NCI-H748 (cell line): Measurements from ENCODE around the gene RAMP1.

ENCODE experiments used
- DNase-seq: peaks from one replicate; lab custom pipeline; 2025; ENCODE audit not compliant: unreplicated experiment; lab: John Stamatoyannopoulos, UW

RAMP1 gene

DNA sequence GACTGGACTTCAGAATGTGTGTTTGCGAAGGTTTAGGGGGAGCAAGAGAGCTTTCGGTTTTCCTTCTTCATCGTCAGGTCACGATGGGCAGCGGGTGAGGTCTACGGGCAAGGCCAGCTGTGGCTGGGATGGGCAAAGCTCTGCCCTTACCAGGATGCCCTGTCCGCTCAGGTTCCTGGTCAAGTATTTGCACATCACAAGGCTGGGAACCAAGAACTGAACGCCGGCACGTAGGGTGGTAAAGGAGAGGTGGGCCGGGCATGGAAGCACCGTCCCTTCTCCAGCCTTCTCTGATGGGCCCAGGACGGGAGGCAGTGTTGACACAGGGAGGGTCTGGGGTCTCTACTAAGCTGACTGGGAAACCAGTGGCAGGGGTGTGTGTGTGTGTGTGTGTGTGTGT, 56.9 kb downstream of the RAMP1 start:
- DNase-seq = no peak

DNA sequence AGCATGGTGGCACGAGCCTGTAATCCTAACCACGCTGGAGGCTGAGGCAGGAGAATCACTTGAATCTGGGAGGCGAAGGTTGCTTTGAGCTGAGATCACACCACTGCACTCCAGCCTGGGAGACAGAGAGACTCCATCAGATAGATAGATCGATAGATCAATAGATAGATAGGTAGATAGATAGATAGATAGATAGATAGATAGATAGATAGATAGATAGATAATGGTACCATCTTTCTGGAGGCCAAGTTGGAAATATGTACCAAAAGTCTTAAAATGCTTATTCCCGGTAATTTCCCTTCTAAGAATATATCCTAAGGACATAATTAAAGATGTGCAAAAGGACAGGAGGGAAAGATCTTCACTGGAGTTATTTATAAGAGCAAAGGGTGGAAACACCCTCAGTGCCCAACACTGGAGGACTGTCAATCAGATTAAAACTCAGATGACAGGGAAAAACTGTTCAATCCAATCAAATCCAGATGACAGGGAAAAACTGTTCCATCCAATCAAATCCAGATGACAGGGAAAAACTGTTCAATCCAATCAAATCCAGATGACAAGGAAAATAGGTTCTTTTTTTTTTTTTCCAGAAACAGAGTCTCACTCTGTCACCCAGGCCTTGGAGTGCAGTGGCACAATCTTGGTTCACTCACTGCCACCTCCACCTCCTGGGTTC, 58.4 kb downstream of the RAMP1 start:
- no peak for DNase-seq

DNA sequence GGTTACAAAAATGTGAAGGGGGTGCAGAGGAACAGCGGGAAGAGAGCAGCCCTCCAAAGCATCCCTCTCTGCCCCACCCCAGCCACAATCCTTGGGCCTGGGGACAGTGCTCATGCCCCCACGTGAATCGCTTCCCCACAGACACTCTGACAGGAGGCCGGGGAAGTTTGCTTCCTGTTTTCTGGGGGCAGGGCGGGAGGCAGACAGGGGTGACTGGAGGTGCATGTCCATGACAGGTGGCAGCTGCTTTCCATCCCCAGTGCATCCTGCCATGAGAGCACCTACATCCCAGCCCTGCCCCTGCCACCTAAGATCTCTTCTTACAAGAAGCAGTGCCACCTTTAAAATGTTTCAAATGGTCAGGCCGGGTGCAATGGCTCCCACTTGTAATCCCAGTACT, 60.2 kb downstream of the RAMP1 start:
- no peak for DNase-seq

DNA sequence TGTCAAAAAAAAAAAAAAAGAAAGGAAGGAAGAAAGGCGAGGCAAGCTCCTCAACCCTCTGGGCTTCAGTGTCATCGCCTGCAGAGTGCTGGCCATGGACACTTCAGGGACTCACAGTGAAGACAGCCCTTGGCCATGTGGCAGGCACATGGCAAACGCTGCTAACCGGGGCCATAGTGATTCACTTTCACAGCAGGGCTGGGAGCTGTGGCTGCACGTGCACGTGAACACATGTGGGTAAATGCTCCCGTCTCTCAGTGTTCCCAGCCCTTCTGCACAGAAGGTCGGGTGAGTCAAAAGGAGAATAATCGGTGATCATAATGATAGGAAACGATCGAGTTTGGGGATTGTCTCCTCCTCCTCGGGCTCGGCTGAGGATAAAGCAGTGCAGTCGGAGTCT, 61.2 kb downstream of the RAMP1 start:
- no peak for DNase-seq

DNA sequence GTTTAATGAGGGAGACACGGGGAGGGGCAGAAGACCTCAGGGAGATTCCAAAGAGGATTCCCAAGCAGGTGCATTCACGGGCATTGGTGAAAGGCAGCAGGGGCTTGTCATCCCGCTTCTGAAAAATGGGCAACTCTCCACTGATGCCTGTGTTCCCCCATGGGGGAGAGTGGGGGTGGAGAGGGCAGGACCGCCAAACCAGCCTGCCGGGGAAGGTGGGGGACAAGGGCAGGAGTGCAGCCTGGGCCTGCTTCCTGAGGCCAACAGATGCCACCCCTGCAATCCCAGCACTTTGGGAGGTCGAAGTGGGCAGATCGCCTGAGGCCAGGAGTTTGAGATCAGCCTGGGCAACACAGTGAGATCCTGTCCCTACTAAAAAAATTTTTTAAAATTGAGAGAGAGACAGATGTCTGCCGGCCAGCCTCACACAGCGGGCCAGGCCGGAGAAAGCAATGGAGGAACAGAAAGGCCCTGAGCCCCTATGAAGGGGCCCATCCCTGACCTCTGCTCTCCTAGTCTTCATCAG, 62.6 kb downstream of the RAMP1 start:
- DNase-seq = no peak

DNA sequence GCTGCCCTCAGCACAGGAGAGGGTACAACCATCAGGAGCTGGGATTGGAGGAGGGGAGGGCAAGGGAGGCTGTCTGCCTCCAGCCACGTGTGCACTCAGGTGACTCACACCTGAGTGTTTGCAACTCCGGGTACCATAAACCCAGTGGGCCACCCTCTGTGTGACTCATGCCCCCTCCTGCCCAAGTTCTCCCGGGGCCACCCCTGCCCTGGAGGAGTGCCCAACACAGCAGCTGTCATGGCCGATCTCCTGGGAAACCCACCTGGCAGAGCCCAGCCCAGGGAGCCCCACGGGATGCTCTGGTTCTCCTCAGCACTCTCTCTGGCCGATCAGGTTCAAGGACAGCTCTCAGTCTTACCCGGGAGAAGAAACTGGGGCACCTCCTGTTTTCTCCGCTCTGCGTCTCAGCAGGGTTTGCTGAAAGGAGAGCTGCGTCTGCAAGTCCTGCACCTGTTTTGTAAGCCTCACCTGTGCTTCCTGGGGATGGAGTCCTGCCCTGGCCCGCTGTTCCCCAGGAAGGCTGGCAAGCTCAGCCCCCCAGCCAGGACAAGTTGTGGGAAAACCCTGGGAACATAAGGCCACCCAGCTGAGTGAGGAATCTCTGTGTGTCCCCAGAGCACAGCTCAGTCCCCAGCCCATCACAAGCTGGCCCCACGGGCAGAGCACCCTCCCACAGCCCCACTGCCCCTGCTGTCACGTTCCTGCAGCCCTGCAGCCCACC, 63.4 kb downstream of the RAMP1 start:
- DNase-seq = no peak

DNA sequence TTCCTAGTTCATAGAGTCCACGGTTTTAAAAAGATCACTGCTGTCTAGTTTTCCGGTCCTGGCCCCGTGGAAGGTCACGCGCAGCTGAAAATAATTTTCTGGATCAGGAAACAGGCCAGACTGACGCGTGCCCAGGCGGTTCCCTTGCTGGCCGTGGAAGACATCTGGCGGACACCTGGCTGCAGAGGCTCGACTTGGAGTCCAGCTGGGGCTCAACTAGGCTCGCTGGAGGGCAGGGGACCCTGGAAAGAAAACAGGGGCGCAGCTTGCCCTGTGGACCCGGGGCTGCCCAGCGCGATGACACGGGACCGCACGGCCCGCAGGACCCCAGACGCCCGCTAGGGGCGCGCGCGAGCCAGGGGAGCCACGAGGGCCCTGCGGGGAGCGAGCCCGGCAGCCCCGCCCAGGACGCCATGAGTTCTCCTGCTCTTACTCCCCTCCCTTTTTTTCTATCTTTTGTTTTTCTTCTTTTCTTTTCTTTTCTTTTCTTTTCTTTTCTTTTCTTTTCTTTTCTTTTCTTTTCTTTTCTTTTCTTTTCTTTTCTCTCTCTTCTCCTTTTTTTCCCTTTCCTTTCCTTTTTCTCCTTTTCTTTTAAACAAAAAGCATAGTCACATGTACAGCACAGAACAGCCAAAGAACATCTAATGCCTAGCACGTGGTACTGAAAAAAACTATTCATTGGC, 64.2 kb downstream of the RAMP1 start:
- DNase-seq = no peak

DNA sequence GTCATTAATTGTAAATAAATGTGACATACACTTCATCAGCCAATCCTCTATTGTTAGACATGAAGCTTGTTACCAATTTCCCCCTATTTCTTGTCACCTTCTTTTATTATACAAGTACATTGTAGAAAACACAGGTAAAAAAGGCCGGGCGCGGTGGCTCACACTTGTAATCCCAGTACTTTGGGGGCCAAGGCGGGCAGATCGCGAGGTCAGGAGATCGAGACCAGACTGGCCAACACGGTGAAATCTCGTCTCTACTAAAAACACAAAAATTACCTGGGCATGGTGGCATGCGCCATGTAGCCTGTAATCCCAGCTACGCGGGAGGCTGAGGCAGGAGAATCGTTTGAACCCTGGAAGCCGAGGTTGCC, 64.7 kb downstream of the RAMP1 start:
- no peak for DNase-seq

DNA sequence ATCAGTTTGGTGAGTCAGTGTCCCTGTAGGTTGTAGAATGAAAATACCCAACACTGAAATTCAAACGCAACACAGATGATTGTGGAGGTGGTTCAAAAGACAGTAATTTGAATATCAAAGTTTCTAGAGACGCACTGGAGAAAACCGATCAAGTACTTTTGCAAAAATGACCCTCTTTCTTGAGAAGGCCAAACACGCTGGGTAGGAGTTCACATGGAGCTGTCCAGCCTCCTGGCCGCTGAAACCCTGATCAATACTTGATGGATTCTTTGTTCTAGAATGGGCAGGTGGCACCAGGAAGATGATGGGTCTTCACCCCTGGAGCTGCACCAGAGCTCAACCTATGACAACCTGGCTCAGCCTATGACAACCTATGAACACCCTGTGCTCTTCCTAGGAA, 67.7 kb downstream of the RAMP1 start:
- no peak for DNase-seq

DNA sequence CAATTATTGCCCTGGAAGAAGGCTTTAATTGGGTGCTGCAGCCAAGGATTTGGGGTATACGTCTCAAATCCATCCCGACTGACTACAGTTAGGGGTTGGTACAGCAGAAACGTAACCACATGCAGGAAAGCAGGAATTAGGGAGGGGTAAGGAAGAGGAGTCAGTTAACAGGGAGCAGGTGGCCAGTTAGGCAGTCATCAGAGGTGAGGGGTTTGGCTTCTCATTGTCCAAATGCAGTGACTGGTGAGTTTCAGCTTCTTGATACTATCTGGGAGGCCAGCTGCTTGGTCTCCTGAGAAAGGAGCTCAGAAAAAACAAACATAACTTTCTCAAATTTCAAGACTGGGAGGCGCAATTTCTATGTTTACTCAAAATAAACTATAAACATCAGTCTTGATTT, 68.6 kb downstream of the RAMP1 start:
- DNase-seq = peak; percentile 39

DNA sequence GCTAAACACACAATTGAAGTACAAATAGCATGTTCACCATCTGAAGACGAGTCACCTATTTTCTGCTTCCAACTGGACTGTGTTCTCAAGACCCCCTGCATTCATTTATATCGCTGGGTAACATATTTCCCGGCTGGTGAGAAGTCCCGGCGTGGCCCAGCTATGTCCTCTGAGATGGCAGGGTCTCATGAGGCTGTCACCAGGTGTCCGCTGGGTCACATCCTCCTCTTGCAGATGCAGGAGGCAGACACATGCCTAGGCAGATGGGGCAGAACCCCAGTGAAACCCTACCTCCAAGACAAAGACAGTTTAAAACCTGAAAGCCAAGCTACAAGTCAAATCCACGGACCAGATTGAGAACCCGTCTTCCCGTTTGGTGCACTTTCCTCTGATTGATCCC, 70.6 kb downstream of the RAMP1 start:
- no peak for DNase-seq

DNA sequence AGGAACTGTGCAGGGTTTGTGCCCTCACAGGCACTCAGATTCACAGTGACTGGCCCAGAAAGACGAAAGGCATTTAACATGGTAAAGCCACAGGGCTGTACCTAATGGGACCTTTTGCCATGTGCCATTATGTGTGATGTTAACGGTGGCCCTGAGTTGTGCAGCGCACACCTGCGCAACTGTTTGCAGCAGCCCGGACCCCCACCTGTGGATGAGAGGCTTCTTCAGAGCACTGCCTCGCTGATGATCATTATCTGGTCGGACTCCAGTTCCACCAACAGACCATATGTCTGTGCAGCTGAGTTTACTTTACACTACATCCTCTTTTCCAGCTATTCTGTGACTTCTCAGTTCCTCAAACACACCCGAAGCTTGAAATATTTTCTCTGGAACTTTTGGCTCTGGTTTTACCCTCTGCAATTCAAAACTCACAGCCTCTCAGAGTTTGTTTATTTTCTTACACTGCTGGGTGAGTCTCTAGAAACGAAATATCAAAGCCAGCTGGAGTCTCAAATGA, 71.8 kb downstream of the RAMP1 start:
- DNase-seq = no peak

DNA sequence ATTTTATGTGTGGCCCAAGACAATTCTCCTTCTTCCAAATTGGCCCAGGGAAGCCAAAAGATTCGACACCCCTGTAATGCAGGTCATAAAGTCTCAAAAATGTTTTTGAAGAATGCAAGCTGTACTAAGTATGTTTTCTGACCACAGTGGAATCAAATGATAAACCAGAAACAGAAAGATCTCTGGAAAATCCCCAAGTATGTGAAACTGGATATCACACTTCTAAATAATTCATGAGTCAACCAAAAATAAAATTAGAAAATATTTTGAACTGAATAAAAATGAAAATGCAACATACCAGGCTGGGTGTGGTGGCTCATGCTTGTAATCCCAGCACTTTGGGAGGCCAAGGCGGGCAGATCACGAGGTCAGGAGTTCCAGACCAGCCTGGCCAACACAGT, 73.3 kb downstream of the RAMP1 start:
- DNase-seq = no peak

DNA sequence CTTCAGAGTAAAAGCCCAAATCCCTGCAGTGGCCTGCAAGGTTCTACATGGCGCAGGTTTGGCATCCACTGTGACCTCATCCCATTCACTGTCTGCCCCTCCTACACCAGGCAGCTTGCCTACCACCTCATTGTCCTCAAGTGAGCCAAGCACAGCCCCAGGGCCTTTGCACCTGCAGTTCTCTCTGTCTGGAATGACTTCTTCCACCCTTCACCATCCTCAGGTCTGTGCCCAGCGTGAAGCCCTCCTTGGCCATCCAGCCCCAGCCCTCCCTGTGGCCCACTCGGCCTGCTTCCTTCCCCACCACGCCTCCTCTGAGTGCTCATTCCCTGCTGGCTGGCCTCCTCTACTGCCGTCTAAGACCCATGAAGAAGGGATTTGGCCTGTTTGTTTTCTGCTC, 74.8 kb downstream of the RAMP1 start:
- no peak for DNase-seq

DNA sequence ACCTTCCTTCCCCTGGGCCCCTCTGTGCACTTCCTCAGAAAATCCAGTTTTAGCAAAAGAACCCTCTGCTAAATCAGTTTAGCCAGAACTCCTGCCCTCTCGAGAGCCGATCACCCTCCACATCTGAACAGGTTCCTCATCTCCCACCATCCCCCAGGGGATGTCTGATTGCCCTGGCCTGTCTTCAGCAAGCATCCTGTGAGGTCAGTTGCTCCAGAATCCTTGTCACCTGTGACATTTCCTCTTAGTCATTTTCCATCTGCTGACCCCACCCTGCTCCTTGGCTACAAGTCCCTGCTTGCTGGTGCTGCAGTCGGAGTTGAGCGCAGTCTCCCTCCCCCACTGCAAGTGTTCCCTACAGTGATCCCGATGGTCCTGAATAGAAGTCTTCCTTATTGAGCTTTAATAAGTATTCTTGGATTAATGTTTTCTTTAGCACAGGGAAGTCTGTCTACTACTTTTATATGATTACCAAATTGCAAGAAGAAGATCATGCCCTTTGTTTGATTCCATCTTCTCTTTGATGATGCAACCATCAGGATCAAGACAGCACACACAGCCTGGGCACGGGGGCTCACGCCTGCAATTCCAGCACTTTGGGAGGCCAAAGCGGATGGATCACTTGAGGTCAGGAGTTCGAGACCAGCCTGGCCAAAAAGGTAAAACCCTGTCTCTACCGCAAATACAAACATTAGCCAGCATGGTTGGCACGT, 76.5 kb downstream of the RAMP1 start:
- no peak for DNase-seq

DNA sequence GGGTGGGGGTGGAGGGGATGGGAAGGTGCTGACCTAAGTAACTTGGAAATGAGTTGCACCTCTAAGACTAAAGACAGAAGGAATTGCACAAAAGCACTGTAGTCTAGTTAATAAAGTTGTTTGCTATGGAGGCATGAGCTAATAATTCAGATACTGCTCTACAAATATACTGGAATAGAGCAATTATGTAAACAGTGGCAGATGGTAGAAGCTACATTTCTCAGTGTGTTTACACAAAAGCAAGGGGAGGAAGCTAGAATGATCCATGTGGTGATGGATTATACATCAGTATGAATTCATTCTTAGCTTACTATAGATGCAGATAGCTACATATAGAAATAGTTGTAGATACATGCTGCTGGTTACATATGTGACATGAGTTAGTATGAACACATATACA, 79.8 kb downstream of the RAMP1 start:
- DNase-seq = peak; percentile 79

DNA sequence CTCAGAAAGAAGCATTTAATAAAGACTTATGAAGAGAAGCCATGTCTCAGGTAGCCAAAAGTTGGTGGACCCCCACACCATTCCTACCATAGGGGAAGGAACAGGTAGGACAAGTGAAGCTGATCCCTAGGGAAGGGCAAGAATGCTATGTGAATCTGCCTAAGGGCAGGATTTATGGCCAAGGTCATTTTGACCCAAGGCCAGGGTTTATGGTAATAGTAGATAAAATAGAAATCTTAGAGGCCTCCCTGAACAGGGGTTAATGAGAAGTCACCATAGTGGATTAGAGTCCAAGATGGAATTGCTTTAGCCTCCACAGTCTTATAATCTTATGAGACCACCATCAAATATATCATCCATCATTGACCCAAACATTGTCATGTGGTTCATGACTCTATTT, 81.4 kb downstream of the RAMP1 start:
- no peak for DNase-seq

DNA sequence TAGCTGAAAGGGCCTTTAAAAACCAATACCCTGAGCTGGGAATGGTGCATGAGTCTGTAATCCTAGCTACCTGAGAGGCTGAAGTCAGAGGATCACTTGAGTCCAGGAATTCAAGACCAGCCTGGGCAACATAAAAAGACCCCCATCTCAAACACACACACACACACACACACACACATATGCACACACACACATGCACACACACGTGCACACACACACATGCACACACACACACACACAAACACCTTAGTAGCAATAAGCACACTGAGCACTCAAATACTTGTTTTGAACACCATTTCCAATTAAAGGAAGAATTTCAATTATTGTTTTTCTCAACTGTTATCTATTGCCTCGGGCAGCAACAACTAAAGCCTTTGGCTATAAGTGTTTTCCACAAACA, 81.8 kb downstream of the RAMP1 start:
- no peak for DNase-seq

DNA sequence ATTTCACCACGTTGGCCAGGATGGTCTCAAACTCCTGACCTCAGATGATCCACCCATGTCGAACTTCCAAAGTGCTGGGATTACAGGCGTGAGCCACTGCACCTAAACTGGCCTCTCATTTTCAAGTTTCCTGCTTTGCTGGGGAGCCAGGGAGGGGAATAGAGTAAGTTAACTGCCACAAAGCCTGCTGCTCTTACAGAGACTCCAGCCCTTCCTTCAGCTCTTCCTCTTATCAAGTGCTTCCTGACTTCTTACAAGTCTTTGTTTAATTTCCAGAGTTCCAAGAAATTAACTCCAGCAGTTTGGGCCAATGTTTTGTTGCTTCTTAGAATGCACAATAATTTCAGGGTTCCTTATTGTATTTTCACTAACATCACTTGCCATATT, 83.1 kb downstream of the RAMP1 start:
- DNase-seq = no peak

DNA sequence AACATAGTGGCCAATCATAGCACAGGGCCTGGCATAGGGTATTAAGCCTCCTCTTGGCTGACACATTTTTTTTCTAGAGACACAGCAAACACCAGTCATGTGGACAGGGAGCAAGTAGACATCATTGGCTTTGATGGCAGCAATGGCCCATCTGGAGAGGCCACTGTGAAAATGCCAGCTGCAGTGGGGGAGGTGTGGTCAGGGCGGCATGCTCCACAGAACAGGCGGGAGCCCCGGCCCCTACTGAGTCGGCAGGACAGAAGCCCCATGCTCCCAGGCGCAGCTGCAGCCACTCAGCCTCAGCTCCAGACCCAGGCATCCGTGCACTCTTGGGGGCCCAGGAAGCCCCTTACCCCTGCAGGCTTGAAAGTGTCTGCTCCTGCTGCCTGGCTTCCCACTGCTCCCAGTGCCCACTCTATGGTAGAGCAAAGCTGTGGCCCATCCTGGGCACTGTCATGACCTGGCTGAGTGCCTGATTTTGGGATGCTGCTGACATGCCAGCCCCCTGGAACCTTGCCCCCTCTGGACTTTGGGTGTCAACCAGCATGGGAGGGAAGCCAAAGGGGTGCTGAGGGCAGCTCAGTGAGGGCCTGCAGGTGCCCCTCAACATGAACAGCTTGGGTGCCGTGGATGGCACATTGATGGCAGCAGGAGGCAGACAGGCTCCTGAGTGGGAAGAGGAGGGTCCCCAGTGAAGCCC, 84.1 kb downstream of the RAMP1 start:
- no peak for DNase-seq

DNA sequence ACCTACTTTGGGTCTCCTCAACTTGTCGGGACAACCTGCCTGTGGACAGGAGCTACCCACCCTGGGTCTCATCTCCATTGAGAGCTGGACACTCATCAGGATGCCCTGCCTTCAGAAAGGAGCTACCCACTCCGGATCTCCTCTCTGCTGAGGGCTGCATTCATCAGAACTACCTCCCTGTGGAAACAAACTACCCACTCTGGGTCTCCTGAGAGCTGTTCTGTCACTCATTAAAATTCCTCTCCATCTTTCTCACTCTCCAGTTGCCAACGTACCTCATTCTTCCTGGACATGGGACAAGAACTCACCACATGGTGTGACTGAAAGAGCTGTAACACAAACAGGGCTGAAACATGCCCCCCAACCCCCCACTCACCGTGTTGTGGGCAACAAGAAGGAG, 84.9 kb downstream of the RAMP1 start:
- no peak for DNase-seq
